ENCODE measurements around the gene BDNF. TPM values are rescaled to one million over a fixed set of nuclear protein-coding genes. Genes with fewer than 3 reads are reported as not detected.

BDNF gene
- polyA plus RNA-seq, 3 donors from 2014 or later, result not detected

GRCh38 chr11:27718863-27719545 lies 18.7 kb upstream of the BDNF start:
- Mint-ChIP-seq H3K27me3 (ENCODE audit: low read depth in 3 of 3) (peaks cover 19 to 23% (median 20%) of the 10 kb centered on the region in 3 donors), H3K4me3 (no peak overlapping the region), H3K36me3 (peaks cover 4 to 9% (median 7%) of the 10 kb centered on the region in 3 donors)

GRCh38 chr11:27718346-27718862 lies 18.1 kb upstream of the BDNF start:
- no peak overlapping the region for H3K4me3 Mint-ChIP-seq
- H3K4me1 Mint-ChIP-seq, result peaks cover 0 to 1% of the 10 kb centered on the region in 2 donors
- H3K27me3 Mint-ChIP-seq (ENCODE audit: low read depth in 3 of 3), result peaks cover 17 to 23% (median 17%) of the 10 kb centered on the region in 3 donors
- DNase-seq, result no peak
- no peak overlapping the region for H3K27ac Mint-ChIP-seq
- H3K36me3 Mint-ChIP-seq, result peaks cover 4 to 9% (median 6%) of the 10 kb centered on the region in 3 donors
- peaks cover 18 to 43% (median 28%) of the 10 kb centered on the region in 6 donors for H3K9me3 Mint-ChIP-seq

More at GRCh38 chr11:27718863-27719545, 18.7 kb upstream of the BDNF start:
- no peak overlapping the region for H3K27ac Mint-ChIP-seq
- H3K4me1 Mint-ChIP-seq, result peaks cover 0 to 1% of the 10 kb centered on the region in 2 donors
- DNase-seq, result no peak
- peaks cover 18 to 48% (median 30%) of the 10 kb centered on the region in 6 donors for H3K9me3 Mint-ChIP-seq

GRCh38 chr11:27717801-27718229 lies 17.6 kb upstream of the BDNF start:
- H3K9me3 Mint-ChIP-seq, result peaks cover 18 to 38% (median 26%) of the 10 kb centered on the region in 6 donors
- DNase-seq, result no peak
- H3K4me1 Mint-ChIP-seq, result peaks cover 0 to 1% of the 10 kb centered on the region in 2 donors
- H3K4me3 Mint-ChIP-seq, result no peak overlapping the region
- peaks cover 14 to 19% (median 16%) of the 10 kb centered on the region in 3 donors for H3K27me3 Mint-ChIP-seq (ENCODE audit: low read depth in 3 of 3)
- H3K36me3 Mint-ChIP-seq, result peaks cover 3 to 9% (median 4%) of the 10 kb centered on the region in 3 donors
- no peak overlapping the region for H3K27ac Mint-ChIP-seq

- peaks cover 18 to 38% (median 26%) of the 10 kb centered on the region in 6 donors for H3K9me3 Mint-ChIP-seq
These were observed 17.1 kb upstream of the BDNF start for GRCh38 chr11:27717377-27717776.

GRCh38 chr11:27716835-27717234 lies 16.6 kb upstream of the BDNF start:
- Mint-ChIP-seq H3K36me3 (peaks cover 3 to 9% (median 4%) of the 10 kb centered on the region in 3 donors), H3K4me1 (peaks cover 0 to 1% of the 10 kb centered on the region in 2 donors), H3K27me3 (ENCODE audit: low read depth in 3 of 3) (peaks cover 14 to 19% (median 16%) of the 10 kb centered on the region in 3 donors), H3K27ac (no peak overlapping the region), H3K9me3 (peaks cover 18 to 38% (median 26%) of the 10 kb centered on the region in 6 donors), H3K4me3 (no peak overlapping the region)
- no peak for DNase-seq

More at GRCh38 chr11:27717377-27717776, 17.1 kb upstream of the BDNF start:
- Mint-ChIP-seq H3K4me3 (no peak overlapping the region), H3K36me3 (peaks cover 3 to 9% (median 4%) of the 10 kb centered on the region in 3 donors), H3K27ac (no peak overlapping the region), H3K4me1 (peaks cover 0 to 1% of the 10 kb centered on the region in 2 donors), H3K27me3 (ENCODE audit: low read depth in 3 of 3) (peaks cover 14 to 19% (median 16%) of the 10 kb centered on the region in 3 donors)
- no peak for DNase-seq

- Mint-ChIP-seq H3K9me3 (peaks cover 13 to 34% (median 24%) of the 10 kb centered on the region in 6 donors), H3K4me1 (peaks cover 0 to 1% of the 10 kb centered on the region in 2 donors), H3K27me3 (ENCODE audit: low read depth in 3 of 3) (peaks cover 11 to 15% (median 12%) of the 10 kb centered on the region in 3 donors), H3K4me3 (no peak overlapping the region), H3K27ac (peak overlapping the region in 1 of 6 donors; percentile 18), H3K36me3 (peaks cover 3 to 9% (median 3%) of the 10 kb centered on the region in 3 donors)
- no peak for DNase-seq
These were observed 16.0 kb upstream of the BDNF start for GRCh38 chr11:27716216-27716615.

- Mint-ChIP-seq H3K27me3 (ENCODE audit: low read depth in 3 of 3) (peaks cover 0 to 4% (median 0%) of the 10 kb centered on the region in 3 donors), H3K36me3 (no peaks in the 10 kb centered on the region), H3K4me3 (no peak overlapping the region), H3K9me3 (peaks cover 0 to 8% (median 0%) of the 10 kb centered on the region in 6 donors), H3K27ac (no peak overlapping the region), H3K4me1 (no peaks in the 10 kb centered on the region)
- no peak for DNase-seq
These were observed 11.5 kb upstream of the BDNF start for GRCh38 chr11:27711725-27712124.

GRCh38 chr11:27710536-27710935 lies 10.3 kb upstream of the BDNF start:
- H3K27ac Mint-ChIP-seq, result no peak overlapping the region
- H3K36me3 Mint-ChIP-seq, result no peaks in the 10 kb centered on the region
- H3K4me3 Mint-ChIP-seq, result no peak overlapping the region
- DNase-seq, result no peak
- H3K9me3 Mint-ChIP-seq, result peaks cover 0 to 8% (median 0%) of the 10 kb centered on the region in 6 donors
- H3K4me1 Mint-ChIP-seq, result no peaks in the 10 kb centered on the region
- H3K27me3 Mint-ChIP-seq (ENCODE audit: low read depth in 3 of 3), result peaks cover 0 to 3% (median 2%) of the 10 kb centered on the region in 3 donors

- H3K27ac Mint-ChIP-seq, result no peak overlapping the region
- peaks cover 0 to 4% (median 4%) of the 10 kb centered on the region in 3 donors for H3K27me3 Mint-ChIP-seq (ENCODE audit: low read depth in 3 of 3)
- no peak for DNase-seq
- no peaks in the 10 kb centered on the region for H3K4me1 Mint-ChIP-seq
- H3K36me3 Mint-ChIP-seq, result no peaks in the 10 kb centered on the region
- no peak overlapping the region for H3K4me3 Mint-ChIP-seq
- H3K9me3 Mint-ChIP-seq, result peaks cover 0 to 16% (median 6%) of the 10 kb centered on the region in 6 donors
These were observed 7.4 kb upstream of the BDNF start for GRCh38 chr11:27707676-27708075.

- no peak for DNase-seq
- Mint-ChIP-seq H3K4me1 (peaks cover 2% of the 10 kb centered on the region in 2 donors), H3K27me3 (ENCODE audit: low read depth in 3 of 3) (peaks cover 4 to 8% (median 5%) of the 10 kb centered on the region in 3 donors), H3K9me3 (peaks cover 0 to 25% (median 7%) of the 10 kb centered on the region in 6 donors), H3K36me3 (no peaks in the 10 kb centered on the region), H3K27ac (no peak overlapping the region), H3K4me3 (no peak overlapping the region)
These were observed 5.9 kb upstream of the BDNF start for GRCh38 chr11:27705873-27706820.

GRCh38 chr11:27703481-27703880 lies 3.2 kb upstream of the BDNF start:
- no peak for DNase-seq
- Mint-ChIP-seq H3K27ac (no peak overlapping the region), H3K4me3 (no peak overlapping the region), H3K36me3 (peaks cover 0 to 7% (median 0%) of the 10 kb centered on the region in 3 donors), H3K9me3 (peaks cover 0 to 33% (median 12%) of the 10 kb centered on the region in 6 donors), H3K4me1 (peaks cover 6% of the 10 kb centered on the region in 2 donors), H3K27me3 (ENCODE audit: low read depth in 3 of 3) (peaks cover 9 to 14% (median 10%) of the 10 kb centered on the region in 3 donors)

- no peak overlapping the region for H3K4me3 Mint-ChIP-seq
- H3K9me3 Mint-ChIP-seq, result peaks cover 0 to 37% (median 13%) of the 10 kb centered on the region in 6 donors
- H3K4me1 Mint-ChIP-seq, result peaks cover 6% of the 10 kb centered on the region in 2 donors
- H3K36me3 Mint-ChIP-seq, result peaks cover 0 to 9% (median 0%) of the 10 kb centered on the region in 3 donors
- DNase-seq, result no peak
- no peak overlapping the region for H3K27ac Mint-ChIP-seq
- peaks cover 9 to 16% (median 12%) of the 10 kb centered on the region in 3 donors for H3K27me3 Mint-ChIP-seq (ENCODE audit: low read depth in 3 of 3)
These were observed 2.6 kb upstream of the BDNF start for GRCh38 chr11:27702811-27703210.

Measured in immature natural killer cell (primary cell).